PC-9 (cell line): ENCODE measurements around the gene PCDH15. TPM values are rescaled to one million over a fixed set of nuclear protein-coding genes. Genes with fewer than 3 reads are reported as not detected.

Experiments
- BruUV-seq: library from RNA; stranded (reverse); fragments of 400-500 nt; replicated peaks from 2 replicates; lab custom pipeline; 2021; lab: Mats Ljungman, UMichigan
- CTCF ChIA-PET: fragments of 300-600 bp; sonication (Branson Sonifier 250); formaldehyde crosslinking; loops from one replicate; lab custom pipeline; 2022; ENCODE audit warnings: antibody characterized with exemption; lab: Charles Lee
- POLR2A ChIA-PET: fragments of 300-600 bp; sonication (Branson Sonifier 250); formaldehyde crosslinking; loops from one replicate; lab custom pipeline; 2022; ENCODE audit warnings: antibody characterized with exemption; ENCODE audit not compliant: unreplicated experiment; lab: Charles Lee
- DNase-seq, 2 experiments: peaks; one replicate each; pipeline versions ENCODE4 v3.0.0 to v3.0.0-alpha.2; 2015 to 2022; ENCODE audit warnings: mixed read lengths in 1 of 2
- H2AFZ ChIP-seq: fragments of 200-600 bp; sonication (generic); 2 replicates; pipeline ENCODE4 v1.8.1; 2017; ENCODE audit warnings: antibody characterized with exemption
- H3F3A ChIP-seq: fragments of 200-600 bp; sonication (generic); 2 replicates; pipeline ENCODE4 v1.8.1; 2017; ENCODE audit warnings: antibody characterized with exemption, mild to moderate bottlenecking, low read depth; ENCODE audit not compliant: insufficient read depth
- H3K27ac ChIP-seq: fragments of 200-600 bp; sonication (generic); 2 replicates; pipeline ENCODE4 v1.6.1; 2016; ENCODE audit warnings: mixed run types
- H3K27me3 ChIP-seq: fragments of 200-600 bp; sonication (generic); 2 replicates; pipeline ENCODE4 v1.6.1; 2016; ENCODE audit warnings: low read depth, mixed run types; ENCODE audit not compliant: insufficient read depth
- H3K36me3 ChIP-seq: fragments of 200-600 bp; sonication (generic); 2 replicates; pipeline ENCODE4 v1.6.1; 2016; ENCODE audit warnings: low read depth, mixed run types
- H3K4me1 ChIP-seq: fragments of 200-600 bp; sonication (generic); replicated peaks from 2 replicates; pipeline ENCODE4 v1.6.1; 2016; ENCODE audit warnings: mixed run types; ENCODE audit not compliant: insufficient read depth
- H3K4me2 ChIP-seq: fragments of 200-600 bp; sonication (generic); 2 replicates; pipeline ENCODE4 v1.6.1; 2017; ENCODE audit warnings: mixed run types
- H3K4me3 ChIP-seq: fragments of 200-600 bp; sonication (generic); 2 replicates; pipeline ENCODE4 v1.6.1; 2016; ENCODE audit warnings: mixed run types
- H3K79me2 ChIP-seq: fragments of 200-600 bp; sonication (generic); 2 replicates; pipeline ENCODE4 v1.6.1; 2017; ENCODE audit warnings: low read depth, mixed run types
- H3K9me2 ChIP-seq: fragments of 200-600 bp; sonication (generic); 2 replicates; pipeline ENCODE4 v1.8.1; 2017; ENCODE audit warnings: mild to moderate bottlenecking; ENCODE audit not compliant: insufficient read depth
- H3K9me3 ChIP-seq: fragments of 200-600 bp; sonication (generic); 2 replicates; pipeline ENCODE4 v1.8.1; 2016; ENCODE audit warnings: low read depth; ENCODE audit not compliant: insufficient read depth
- H4K20me1 ChIP-seq: fragments of 200-600 bp; sonication (generic); 2 replicates; pipeline ENCODE4 v1.8.1; 2017; ENCODE audit not compliant: insufficient read depth
- EZH2 ChIP-seq: fragments of 200-600 bp; sonication (generic); IDR thresholded peaks from 2 replicates; pipeline ENCODE4 v1.8.0; 2017; ENCODE audit warnings: antibody characterized with exemption, low read depth
- intact Hi-C: fragments of 100-400 bp; cut with micrococcal nuclease; formaldehyde crosslinking; loops from one replicate; pipeline ENCODE4 v1.10.0; 2022; ENCODE audit not compliant: unreplicated experiment
- total RNA-seq: library from RNA; stranded (reverse); gene quantifications from 2 replicates; pipeline ENCODE4 v1.2.3, GENCODE V29; 2021
- TF ChIP-seq, protein P1 (sequence below): fragments of 200-600 bp; sonication (generic); conservative IDR thresholded peaks from 2 replicates; pipeline ENCODE4 v1.6.1; 2017; ENCODE audit warnings: mixed run types, antibody characterized with exemption, mild to moderate bottlenecking, moderate library complexity

Gene PCDH15
- total RNA-seq, 1 experiment from 2014 or later = not detected

DNA sequence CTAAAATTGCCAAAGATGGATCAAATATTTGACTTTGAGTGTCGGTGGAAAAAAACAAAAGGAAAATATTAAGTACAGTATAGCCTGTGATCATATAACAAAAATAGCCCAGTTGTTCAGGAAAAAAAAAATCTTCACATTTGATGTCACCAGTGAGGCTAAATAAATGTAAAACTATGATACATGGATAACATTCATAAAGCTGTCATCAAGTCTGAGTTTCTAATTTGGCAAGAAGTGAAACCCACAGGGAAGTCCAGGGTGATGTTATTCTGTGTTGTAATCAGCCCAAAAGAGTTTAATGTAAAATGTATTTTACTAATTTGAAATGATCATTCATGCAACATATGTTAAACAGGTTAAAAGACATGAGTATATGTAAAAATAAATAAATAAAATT lies 908.0 kb downstream of the PCDH15 start:
- H3K27ac ChIP-seq = no peak overlapping the region
- CTCF ChIA-PET = no interaction called here
- no peaks in the 10 kb centered on the region for H3K36me3 ChIP-seq
- no peak overlapping the region for H3K4me2 ChIP-seq
- no peak overlapping the region for H3K4me3 ChIP-seq
- H3K9me2 ChIP-seq = no peaks in the 10 kb centered on the region
- no peak for TF ChIP-seq EZH2
- TF ChIP-seq, protein P1, sequence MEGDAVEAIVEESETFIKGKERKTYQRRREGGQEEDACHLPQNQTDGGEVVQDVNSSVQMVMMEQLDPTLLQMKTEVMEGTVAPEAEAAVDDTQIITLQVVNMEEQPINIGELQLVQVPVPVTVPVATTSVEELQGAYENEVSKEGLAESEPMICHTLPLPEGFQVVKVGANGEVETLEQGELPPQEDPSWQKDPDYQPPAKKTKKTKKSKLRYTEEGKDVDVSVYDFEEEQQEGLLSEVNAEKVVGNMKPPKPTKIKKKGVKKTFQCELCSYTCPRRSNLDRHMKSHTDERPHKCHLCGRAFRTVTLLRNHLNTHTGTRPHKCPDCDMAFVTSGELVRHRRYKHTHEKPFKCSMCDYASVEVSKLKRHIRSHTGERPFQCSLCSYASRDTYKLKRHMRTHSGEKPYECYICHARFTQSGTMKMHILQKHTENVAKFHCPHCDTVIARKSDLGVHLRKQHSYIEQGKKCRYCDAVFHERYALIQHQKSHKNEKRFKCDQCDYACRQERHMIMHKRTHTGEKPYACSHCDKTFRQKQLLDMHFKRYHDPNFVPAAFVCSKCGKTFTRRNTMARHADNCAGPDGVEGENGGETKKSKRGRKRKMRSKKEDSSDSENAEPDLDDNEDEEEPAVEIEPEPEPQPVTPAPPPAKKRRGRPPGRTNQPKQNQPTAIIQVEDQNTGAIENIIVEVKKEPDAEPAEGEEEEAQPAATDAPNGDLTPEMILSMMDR = no peak
- H3K9me3 ChIP-seq = 0 out of 2 replicates have a peak, but pooled peaks cover 3% of the 10 kb centered on the region
- H4K20me1 ChIP-seq = no peaks in the 10 kb centered on the region
- POLR2A ChIA-PET = no interaction called here
- no peak overlapping the region for H2AFZ ChIP-seq
- H3K4me1 ChIP-seq = no peaks in the 10 kb centered on the region
- H3F3A ChIP-seq = no peaks in the 10 kb centered on the region
- H3K27me3 ChIP-seq = no peaks in the 10 kb centered on the region
- no peak for DNase-seq
- no TSS peak for BruUV-seq
- intact Hi-C loops = no loop called here
- no peaks in the 10 kb centered on the region for H3K79me2 ChIP-seq

DNA sequence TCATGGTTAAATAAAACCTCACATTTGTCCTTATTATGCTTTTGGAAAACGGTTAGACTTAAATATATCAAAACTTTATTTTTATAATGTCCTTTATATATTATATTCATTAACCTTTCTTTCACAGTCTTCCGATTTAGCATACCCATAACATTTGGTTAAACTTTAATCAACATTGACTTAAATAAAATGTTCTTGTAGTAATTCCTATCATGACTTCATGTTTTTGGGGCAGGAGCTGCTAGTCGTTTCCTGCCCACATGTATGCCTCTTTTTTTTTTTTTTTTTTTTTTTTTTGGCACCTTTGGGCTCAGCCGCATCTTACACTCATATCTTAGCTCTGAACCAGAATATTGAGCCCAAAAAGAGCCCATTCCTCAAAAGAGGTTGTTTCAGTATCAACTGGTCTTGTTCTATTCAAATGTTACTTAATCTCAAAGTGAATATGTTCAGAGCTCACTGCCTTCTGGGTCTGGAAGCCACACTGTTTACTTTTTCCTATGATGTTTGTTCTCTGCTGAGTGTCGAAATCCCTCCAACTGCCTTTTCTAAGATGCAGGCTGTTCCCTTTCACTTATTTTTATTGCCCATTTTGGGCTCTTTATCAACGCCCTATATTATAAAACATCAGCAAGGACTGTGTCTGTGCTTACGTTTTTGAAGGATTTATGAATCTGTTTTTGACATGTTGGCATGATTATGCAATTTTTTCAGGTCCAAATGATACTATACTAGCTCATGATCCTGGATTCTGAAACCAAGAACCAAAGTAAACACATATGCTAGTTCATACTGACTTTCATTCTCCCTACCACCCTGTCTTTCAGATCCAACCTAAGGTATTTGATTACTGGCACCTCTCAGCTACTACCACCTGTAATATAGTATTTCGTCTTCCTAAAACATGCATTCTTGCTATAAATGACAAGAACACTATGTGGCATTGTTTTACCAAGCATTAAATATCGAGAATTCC lies 914.4 kb downstream of the PCDH15 start:
- DNase-seq = no peak
- no peaks in the 10 kb centered on the region for H3K9me3 ChIP-seq
- H3K27me3 ChIP-seq = no peaks in the 10 kb centered on the region
- H3K79me2 ChIP-seq = no peaks in the 10 kb centered on the region
- H2AFZ ChIP-seq = no peak overlapping the region
- no peaks in the 10 kb centered on the region for H3F3A ChIP-seq
- POLR2A ChIA-PET = interaction anchor here (0.6 to 0.7 kb wide), 3 partner anchors 131 to 558 kb away, joined by 3 to 17 read pairs (median 3); no protein-coding TSS in a partner anchor
- no peaks in the 10 kb centered on the region for H3K36me3 ChIP-seq
- no peak overlapping the region for H3K4me3 ChIP-seq
- no peaks in the 10 kb centered on the region for H4K20me1 ChIP-seq
- no peak overlapping the region for H3K27ac ChIP-seq
- no TSS peak for BruUV-seq
- H3K4me2 ChIP-seq = no peak overlapping the region
- no peaks in the 10 kb centered on the region for H3K4me1 ChIP-seq
- intact Hi-C loops = no loop called here
- TF ChIP-seq EZH2 = no peak
- TF ChIP-seq, protein P1 = no peak
- CTCF ChIA-PET = no interaction called here
- H3K9me2 ChIP-seq = no peaks in the 10 kb centered on the region

DNA sequence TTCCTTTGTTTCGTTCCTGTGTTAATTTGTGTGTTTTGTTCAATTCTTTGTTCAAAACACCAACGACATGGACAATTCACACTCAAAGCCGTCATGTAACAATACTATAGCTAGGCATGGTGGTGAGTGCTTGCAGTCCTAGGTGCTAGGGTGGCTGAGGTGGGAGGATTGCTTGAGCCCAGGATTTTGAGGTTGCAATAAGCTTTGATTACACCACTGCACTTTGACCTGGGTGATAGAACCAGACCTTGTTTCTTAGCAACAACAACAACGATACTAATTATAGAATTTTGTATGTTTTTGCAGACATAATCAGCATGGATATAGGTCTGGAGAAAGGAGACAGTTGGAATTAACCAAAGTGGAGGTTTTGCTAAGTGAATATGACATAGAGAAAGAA lies 936.2 kb downstream of the PCDH15 start:
- ChIA-PET POLR2A (no interaction called here), CTCF (no interaction called here)
- DNase-seq = no peak
- no peak overlapping the region for H3K27ac ChIP-seq
- no TSS peak for BruUV-seq
- H3K4me2 ChIP-seq = no peak overlapping the region
- intact Hi-C loops = no loop called here
- H2AFZ ChIP-seq = no peak overlapping the region
- H3K27me3 ChIP-seq = no peaks in the 10 kb centered on the region
- H4K20me1 ChIP-seq = no peaks in the 10 kb centered on the region
- H3K9me3 ChIP-seq = no peaks in the 10 kb centered on the region
- no peaks in the 10 kb centered on the region for H3K79me2 ChIP-seq
- H3K9me2 ChIP-seq = no peaks in the 10 kb centered on the region; the same call in 1 of the 2 replicates
- H3F3A ChIP-seq = no peaks in the 10 kb centered on the region
- H3K4me1 ChIP-seq = no peaks in the 10 kb centered on the region
- TF ChIP-seq, protein P1 = no peak
- TF ChIP-seq EZH2 = no peak
- H3K4me3 ChIP-seq = no peak overlapping the region
- no peaks in the 10 kb centered on the region for H3K36me3 ChIP-seq
